Central memory CD4-positive, alpha-beta T cell (primary cell): ENCODE results near the gene CHST15.
"Not testable (repeated sequence)": the region's sequence is repeated elsewhere in the genome, so short reads cannot be mapped to it uniquely, and the experiment has no call there.

Experiments used
- DNase-seq: peaks from one replicate; pipeline ENCODE4 v3.0.0; 2022

The CHST15 gene

DNA sequence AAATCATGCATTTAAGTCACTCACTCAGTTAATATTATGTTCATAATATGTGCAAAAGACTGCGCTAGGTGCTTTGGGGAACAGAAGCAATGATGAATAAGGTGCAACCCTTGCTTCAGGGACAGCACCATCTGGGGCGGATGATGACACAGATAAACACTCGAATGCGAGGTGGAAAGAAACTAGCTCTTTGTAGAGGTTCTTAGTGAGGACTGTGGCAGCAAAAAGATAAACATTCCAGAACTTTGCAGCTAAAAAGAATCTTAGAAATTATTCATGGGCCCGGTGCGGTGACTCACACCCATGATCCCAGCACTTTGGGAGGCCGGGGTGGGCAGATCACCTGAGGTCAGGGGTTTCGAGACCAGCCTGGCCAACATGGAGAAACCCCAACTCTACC lies 29.8 kb upstream of the CHST15 start:
- no peak for DNase-seq

DNA sequence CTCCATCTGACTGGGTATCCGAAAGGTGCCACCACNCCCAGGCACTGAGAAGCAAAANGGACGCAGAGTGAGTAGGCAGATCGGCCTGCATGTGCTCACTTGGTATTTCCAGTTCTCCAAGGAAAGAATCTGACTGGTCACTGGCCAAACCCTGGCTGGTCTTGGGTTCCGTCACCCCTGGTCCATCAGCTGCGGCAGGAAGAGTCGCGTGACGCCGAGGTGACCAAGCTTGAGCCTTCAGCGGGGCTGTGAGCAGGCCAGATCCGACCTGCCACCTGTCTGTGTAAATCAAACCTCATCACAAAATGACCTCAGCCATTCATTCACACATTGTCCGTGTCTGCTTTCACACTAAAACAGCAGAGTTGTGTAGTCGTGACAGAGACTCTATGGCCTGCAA lies 28.8 kb upstream of the CHST15 start:
- no peak for DNase-seq

DNA sequence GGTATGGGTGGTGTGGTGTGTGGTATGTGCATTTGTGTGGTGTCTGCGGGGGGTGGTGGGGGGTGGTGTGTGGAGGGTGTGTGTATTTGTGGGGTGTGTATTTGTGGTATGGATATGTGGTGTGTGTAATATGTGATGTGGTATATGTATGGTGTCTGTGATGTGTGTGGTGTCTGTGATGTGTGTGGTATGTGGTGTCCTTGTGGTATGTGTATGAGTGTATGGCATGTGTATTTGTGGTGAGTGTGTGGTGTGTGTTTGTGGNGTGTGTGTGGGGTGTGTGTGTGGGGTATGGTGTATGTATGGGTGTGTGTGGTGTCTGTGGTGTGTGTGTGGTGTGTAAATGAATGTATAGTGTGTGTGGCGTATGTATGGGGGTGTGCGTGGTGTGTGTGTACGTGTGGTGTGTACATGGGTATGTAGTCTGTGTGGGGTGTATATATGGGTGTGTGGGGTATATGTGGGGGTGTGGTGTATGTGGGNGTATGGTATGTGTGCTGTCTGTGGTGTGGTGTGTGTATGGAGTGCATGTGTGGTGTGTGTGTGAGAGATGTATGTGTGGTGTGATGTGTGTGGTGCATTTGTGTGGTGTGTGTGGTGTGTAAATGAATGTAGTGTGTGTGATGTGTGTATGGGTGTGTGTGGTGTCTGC lies 27.1 kb upstream of the CHST15 start:
- DNase-seq: no peak

DNA sequence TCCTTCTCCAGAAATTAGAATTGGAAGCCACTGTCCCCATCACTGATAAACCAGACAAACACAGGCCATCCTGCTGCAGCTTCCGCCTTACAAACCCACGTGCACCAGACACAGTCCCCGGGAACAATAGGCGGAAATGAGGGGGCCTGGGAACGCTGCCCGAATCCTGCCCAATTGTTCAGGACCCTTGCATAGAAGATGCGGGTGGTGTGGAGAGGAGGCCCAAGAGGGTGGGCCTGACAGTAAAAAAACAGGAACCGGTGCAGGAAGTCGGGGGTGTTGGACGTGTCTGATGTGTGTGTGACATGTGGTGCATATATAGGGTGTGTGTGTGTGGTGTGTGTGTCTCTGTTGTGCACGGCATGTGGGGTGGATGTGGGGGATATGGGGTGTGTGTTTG lies 26.5 kb upstream of the CHST15 start:
- no peak for DNase-seq

DNA sequence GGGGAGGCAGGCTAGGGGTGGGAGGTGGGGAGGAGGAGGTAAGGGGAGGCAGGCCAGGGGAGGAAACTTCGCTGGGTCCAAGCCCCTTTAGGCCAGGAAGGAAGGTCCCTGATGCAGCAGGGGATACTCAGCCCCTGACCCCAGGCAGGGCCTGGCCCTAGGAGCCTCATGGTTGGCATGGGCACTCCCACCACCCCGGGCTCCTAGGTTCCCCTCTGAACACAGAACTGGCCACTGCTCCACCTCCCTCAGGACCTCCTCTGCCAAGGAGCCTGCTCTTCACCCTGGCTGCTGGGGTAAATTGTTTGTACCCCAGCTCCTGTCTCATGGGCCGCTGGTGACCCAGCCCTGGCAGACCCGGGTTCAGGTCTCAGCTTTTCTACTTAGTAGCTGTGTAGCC lies 25.8 kb upstream of the CHST15 start:
- no peak for DNase-seq

DNA sequence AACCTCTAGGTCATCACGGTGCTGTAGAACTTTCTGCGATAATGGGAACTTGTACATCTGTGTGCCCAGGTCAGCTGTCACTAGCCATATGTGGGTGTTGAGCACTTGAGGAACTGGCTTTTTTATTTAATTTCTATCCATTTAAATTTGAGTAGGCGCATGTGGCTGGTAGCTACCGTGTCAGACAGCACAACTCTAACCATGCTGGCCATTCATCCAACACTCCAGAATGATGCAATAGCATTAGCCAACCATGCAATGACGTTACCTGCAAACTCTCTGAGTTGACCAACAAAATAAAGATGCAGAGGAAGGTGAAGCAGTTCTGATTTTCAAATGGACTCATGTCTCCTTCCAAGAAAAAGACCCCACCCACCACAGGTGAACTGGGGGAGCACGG lies 24.4 kb upstream of the CHST15 start:
- no peak for DNase-seq

DNA sequence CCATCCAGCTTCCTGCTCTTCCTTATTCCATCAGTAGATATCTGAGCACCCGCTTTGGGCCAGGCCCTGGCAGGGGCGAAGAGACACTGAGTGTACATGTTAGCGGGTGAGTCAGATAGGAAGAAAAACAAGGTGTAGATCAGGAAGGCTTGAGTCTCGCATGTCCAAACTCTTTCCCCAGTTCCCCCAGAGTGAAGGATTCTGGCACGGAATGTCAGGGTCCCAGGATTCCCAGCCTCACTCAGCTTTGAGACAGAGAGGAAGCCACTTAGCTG lies 24.1 kb upstream of the CHST15 start:
- no peak for DNase-seq

DNA sequence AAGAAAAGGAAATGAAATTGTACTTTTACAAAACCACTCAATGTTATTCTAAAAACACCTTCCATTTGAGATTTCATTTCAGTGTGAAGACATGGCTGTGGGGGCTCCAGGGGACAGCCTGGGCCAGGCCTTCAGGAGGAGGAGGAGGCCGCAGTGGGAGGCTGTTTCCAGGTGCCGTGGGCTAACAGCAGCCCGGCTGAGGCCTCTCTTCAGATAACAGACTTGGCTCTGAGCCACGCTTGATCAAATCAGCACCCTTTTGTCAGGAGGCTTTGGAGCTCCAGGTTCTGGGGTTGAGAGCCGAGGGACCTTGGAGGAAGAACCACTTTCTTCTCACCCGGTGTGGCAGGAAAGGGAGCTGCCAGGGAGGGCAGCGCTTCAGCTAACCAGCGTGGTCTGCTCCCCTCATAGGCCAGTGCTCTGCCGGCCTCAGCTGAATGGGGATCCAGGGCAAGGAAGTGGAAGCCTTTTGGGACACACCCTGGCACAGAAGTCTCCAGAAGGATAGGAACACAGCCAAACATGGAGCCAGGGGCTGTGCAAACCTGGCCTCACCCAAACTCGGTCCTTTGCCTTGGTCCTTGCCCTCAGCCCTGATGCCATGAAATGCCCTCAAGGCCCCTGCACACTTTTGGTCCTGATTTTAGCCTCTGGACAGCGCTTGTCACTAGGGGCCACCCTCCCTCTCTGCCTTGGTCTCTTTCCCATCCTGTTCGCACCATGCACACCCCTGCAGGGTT lies 23.5 kb upstream of the CHST15 start:
- DNase-seq: no peak

DNA sequence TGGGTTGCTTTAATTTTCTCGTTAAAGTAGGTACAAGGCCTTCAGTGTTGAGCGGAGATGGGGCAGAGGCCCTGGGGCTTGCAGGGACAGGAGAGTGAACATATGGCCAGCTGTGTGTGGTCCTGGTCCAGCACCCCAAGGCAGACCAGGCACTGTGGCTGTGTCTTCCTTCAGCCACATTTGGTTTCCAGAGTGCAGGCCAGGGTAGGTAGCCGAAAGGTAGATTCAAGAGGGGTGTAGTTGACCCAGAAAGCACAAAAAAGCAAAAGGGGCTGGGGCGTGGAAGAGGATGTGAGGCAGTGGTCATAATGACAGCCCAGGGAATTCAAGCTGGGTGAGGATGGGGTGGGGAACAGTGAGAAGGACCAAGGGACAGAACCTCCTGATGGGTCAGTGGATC lies 21.3 kb upstream of the CHST15 start:
- no peak for DNase-seq

DNA sequence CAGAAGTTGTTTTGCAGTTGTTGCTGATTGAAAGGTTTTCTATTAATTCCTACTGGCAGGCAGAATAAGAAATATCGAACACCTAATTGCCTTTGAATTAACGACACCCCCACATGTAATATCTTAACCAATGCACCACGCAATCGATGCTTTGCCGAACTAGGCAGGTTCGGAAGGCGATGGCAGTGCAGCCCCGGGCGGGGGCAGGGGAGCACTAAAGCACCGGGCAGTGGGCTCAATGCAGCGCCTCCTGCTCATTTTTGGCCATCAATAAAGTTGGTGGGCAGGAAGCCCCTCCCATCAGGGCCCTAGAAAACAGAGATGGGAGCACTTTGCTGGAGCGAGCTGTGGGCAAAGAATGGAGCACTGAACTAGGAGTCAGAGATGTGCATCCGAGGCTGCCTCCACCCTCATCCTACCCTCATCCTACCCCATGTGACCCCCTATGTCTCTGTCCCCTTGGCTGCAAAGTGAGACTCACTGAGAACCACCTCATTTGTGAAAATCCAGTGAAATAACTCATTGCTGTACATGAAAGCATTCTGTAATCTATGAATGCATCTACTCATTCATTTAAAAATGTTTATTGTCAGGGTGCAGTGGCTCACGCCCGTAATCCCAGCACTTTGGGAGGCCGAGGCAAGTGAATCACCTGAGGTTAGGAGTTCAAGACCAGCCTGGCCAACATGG lies 19.6 kb upstream of the CHST15 start:
- no peak for DNase-seq

DNA sequence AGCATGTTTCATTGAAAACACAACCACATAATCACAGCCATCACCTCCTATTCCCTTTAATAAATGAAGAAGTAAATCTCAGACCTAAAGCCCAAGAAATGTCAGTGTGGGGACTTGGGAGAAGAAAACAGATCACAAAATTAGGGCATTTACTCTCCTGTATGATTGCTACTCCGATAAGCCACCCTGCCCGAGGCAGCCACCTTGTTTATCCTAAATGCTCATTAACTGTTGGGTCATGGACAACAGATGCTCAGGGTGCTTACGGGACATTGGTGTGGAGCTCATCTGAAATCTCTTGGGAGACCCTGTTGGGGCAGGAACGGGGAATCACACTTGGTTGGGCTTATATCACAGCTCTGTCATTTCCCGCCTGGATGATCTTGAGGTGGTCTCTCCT lies 17.5 kb upstream of the CHST15 start:
- no peak for DNase-seq

DNA sequence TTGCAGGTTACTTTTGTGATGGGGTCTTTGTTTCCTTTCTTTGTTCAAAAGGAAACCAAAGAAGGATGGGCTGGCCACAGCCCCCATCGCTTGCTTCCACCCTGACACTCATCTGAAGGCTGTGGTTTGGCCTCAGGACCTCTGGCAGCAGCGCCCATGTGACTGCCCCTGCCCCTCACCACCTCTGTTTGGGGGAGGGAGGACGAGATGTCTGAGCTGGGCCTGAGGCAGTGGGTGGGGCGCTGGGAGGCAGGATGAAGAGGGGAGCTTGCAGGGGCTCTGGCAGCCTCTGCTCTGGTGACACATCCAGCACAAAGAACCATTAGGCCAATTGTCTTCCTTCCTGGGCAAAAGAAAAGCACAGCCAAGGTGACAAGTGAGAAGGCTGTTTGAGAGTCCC lies 15.9 kb upstream of the CHST15 start:
- DNase-seq: no peak

DNA sequence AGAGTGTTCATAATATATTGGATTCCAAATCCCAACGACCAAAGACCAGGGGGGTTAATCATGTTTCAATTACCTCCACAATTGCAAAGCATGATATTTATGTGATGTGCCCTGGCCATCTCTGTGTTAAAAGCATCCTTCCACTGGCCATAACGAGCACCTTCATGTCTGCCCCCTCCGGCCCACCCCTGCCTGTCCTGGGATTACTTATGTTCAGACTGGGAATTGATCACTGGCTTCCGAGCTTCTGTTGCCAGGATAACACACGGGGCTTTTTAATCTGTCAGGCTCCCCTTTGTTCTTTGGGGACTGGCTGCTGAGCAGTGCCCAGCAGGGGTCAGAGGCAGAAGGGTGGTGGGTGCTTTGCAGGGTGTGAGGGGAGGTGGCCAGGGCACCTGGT lies 13.7 kb upstream of the CHST15 start:
- DNase-seq: no peak

DNA sequence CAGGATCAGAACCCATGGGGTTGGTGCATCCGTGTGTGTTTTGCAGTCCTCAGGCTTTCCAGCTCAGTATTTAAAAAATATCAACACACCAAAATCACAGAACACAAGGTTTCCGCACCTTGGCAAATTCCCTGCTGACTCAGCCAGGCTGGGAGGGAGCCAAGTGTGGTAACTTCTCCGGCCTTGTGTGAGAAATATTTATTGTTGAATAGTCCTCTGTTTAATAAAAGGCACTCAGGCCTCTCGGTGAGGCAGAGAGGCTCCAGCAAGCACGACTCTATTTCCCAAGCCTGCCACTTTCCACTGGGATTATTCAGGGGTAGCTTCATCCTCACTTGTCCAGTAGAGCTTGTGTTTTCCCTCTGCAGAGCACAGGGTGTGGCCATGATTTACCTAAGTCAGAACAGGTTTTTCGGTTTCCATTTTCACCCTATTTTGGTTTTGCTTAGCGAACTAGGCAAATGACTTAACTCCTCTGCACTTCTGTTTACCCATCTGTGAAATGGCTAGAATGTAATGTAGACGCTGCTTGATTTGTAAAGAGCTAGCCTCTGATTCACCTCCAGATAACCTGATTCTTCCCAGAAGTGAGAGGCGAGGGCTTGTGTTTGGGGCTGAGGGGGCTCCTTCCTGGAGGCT lies 13.0 kb upstream of the CHST15 start:
- DNase-seq: no peak

DNA sequence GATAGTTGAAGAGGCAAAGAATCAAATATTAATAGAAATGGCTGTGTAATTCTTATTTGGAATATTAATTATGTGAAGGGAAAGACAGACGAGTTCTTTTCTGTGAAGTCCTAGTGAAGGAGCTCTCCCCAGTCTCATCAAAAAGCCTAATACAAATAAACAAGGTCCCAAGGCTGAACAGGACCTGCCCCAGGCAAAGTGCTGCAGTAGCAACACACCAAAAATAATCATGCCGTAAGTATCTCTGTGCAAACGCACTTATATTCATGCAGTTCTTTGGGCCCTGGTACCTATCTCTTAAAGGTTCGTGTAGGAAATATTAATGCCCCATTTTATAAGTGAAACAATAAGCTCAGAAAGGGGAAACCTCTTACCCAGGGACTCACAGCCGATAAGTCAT lies 12.2 kb upstream of the CHST15 start:
- no peak for DNase-seq

DNA sequence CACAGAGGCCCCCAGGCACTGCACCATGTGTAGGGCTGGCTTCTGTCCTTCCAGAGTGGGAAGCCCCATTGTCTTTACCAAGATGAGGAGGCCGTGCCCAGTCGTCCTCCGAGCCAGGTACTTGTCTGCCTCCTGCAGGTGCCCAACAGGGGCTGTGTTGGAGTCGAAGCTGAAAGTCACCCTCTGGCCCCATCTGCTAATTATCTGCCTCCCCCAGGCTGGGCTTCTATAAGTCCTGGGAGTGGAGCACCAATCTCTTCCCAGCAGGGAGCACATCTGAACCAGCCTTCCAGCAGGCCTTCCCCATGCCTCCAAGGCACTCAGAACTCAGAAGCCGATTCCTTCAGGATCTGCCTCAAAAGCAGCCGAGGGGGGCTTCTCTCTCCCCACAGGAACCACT lies 11.6 kb upstream of the CHST15 start:
- no peak for DNase-seq

DNA sequence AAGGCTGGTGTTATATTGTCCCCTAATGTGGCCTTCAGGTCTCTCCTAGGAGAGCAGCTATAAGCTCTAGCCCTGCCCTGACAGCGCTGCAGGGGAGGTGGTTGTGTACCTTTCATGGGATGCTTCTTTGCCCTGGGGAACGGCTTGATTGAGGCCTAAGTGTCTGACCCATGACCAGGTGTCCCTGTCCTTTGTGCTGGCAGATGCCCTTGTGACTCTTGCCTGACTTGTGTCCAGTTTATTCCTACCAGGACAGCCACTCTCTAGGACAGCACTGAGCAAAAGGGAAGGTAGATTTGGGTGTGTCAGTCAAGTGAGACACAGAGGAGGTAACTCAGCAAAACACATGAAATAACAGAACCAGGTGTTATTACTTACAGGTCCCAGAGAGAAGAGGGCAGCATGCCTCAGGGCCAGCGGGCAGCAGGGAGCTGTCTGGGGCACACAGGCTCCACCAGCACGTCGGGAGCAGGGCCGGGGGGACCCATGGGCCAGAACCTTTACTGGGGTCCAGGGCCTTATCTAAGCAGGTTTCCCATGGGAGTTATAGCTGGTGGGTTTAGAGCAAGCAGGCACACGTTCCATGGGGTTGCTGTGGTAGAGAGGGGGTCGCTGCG lies 10.7 kb upstream of the CHST15 start:
- DNase-seq: no peak

DNA sequence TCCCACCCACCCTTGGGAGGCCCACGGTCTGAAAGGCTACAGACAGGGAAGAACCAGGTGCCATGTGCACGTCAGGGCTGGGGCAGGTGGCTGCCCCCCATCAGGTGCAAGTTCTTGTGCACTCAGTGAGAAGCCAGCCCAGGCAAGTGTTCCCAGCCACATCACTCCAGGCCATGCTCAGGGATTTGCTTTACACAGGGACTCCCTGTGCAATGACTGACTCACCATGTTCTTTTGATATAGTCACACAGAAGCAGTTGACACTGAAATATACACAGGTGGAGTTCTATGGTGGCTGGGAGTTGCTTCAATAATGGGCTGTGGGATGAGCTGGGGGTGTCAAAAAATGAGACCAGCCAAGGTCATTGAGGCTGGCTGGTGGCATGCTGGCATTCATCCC lies 8.0 kb upstream of the CHST15 start:
- no peak for DNase-seq

DNA sequence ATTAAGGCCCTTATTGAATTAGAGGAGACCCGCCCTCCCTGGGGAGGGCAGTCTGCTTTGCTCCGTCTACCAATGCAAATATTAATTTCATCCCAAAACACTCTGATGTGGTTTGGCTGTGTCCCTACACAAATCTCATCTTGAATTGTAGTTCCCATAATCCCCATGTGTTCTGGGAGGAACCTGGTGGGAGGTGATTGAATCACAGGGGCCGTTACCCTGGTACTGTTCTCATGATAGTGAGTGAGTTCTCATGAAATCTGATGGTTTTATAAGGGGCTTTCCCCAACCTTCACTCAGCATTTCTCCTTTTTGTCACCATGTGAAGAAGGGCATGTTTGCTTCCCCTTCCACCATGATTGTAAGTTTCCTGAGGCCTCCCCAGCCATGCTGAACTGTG lies 7.3 kb upstream of the CHST15 start:
- not testable (repeated sequence) for DNase-seq

DNA sequence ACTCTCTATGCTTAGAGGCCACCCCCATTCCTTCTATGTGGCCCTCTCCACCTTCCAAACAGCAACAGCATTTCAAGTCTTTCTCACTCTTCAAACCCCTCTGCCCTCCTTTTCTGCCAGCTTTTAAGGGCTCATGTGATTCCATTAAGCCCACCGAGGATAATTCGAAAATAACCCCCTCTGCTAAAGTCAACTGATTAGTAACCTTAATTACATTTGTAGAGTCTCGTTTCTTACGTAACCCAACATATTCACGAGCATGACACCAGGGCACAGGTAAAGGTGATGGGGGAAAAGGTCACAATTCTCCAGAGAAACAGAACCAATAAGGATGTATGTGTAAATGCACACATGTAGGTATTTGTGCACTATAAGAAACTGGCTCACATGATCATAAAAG lies 6.7 kb upstream of the CHST15 start:
- no peak for DNase-seq

DNA sequence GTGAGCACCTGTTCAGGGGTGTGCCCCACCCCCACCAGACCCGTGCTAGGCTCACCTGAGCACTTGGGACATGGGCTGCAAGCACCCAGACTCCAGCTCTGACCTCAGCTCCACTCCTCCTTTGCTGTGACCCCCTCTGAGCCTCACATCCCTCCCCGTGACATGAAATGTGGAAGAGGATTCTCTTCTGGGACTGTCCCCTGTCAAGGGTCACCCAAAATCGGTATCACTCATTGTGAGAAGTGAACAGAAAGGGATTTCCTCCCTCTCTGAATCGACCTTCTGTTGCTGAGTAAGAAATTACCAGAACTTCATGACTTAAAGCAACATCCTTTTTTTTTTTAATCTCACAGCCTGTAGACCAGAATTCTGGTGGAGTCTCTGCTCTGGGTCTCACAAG lies 6.2 kb upstream of the CHST15 start:
- no peak for DNase-seq

DNA sequence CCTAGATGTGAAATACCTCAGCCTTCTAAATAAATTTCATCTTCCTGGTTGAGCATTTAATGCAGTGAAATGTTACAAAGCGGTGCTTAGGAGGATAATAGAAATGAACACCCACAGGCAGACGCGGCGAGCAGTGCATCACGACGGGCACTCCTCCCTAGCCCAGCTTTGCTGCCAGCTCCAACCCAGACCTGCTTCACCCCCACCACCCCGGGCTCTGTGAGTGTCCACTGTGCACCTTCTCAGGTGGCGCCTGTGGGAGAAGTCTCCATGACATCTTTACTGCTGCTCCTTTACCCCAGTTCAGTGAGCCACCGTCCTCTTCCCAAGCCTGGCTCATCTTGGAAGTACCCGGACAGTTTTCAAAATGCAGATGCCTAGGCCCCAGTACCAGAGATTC lies 5.2 kb upstream of the CHST15 start:
- no peak for DNase-seq

DNA sequence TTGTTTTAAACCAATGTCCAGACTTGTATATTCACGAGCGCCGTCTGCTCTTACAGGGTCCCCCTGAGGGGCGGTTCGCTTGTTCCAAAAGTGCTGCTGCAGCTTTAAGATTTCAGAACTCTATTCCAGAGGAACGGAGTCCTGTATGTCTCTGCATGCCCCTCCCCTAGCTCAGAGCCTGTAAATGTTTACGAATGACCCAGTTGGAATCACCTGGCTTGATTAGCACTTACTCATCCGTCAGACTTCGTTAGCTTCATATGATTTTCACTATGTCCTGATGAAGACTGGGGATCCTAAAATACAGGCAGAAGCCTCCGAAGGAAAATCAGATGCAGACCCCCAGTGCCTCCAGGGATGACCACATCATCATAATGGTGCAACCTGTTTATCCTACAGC lies 4.5 kb upstream of the CHST15 start:
- DNase-seq: no peak

DNA sequence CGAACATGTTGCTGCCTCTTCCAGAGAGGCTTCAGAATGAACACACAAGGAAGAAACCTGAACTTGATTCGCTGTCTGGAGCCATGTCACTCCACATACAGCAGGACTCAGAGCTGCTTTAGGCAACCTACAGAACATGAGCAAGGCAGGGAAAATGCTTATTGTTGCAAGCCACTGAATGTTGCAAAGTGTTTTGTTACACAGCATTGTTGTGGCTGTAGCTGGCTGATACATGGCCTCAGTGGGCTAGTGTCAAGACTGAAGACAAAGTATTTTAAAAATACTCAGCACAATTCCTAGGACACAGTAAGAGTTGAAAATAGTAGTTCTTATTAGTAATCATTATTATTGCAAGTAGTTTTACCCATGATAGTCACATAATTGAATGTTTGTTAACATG lies 3.1 kb upstream of the CHST15 start:
- no peak for DNase-seq
